GM10248 (cell line): ENCODE measurements around the gene BBOX1.
"Not testable (repeated sequence)": the region's sequence is repeated elsewhere in the genome, so short reads cannot be mapped to it uniquely, and the experiment has no call there.

Experiments
- CTCF ChIA-PET: fragments of 300-600 bp; sonication (Branson Sonifier 250); formaldehyde crosslinking; extraction: SDS; loops from one replicate; lab custom pipeline; 2021; ENCODE audit warnings: antibody characterized with exemption; lab: Yijun Ruan, JAX
- POLR2A ChIA-PET: fragments of 350-650 bp; sonication (Branson Sonifier 250); formaldehyde crosslinking; extraction: SDS; loops from one replicate; lab custom pipeline; 2020; ENCODE audit warnings: antibody characterized with exemption; lab: Yijun Ruan, JAX
- DNase-seq: peaks from one replicate; pipeline ENCODE4 v3.0.0; 2012; ENCODE audit errors: extremely low spot score
- CTCF ChIP-seq: IDR thresholded peaks from 2 replicates; pipeline ENCODE4 v1.5.1; 2012; ENCODE audit warnings: mild to moderate bottlenecking, low read depth; ENCODE audit errors: extremely low read depth, missing control alignments, control extremely low read depth

Gene BBOX1

DNA sequence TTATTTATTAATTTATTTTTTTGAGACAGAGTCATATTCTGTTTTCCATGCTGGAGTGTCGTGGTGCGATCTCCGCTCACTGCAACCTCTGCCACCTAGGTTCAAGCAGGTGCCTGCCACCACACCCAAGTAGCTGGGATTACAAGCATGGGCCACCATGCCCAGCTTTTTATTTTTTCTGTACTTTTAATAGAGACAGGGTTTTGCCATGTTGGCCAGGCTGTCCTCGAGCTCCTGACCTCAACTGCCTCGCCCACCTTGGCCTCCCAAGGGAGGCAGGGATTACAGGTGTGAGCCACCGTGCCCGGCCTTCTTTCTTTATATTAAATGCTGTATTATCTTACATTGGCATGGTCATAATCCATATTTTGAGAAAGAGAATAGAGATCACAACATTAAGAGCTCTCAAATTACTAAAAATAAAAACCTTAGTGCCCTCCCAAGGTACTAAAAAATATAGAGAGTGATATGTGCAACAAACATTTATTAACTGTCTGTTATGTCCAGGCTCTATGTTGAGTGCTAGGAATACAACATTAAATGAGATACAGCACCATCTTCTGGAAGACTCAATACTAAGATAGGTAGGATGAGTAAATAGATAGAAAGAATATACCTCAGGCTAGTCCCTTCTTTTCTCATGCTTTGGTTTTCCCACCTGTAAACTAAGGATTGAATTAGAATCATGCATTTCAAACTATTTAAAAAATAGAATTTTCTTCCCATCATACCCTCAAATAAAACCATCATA, 84.1 kb downstream of the BBOX1 start:
- DNase-seq = no peak
- no peak for TF ChIP-seq CTCF
- ChIA-PET CTCF (interaction anchor here (0.8 kb wide), 1 partner anchor 355 kb away, joined by 3 read pairs; no protein-coding TSS in a partner anchor), POLR2A (no interaction called here)

- ChIA-PET POLR2A (no interaction called here), CTCF (interaction anchor here (1.0 kb wide), 1 partner anchor 25 kb away, joined by 3 read pairs; no protein-coding TSS in a partner anchor)
- DNase-seq = no peak
- TF ChIP-seq CTCF = no peak
Measured at GRCh38 chr11:27129686-27130085, 89.1 kb downstream of the BBOX1 start.

- POLR2A ChIA-PET = no interaction called here
- DNase-seq = no peak
- CTCF ChIA-PET = no interaction called here
- TF ChIP-seq CTCF = no peak
Measured at GRCh38 chr11:27130806-27131205, 90.2 kb downstream of the BBOX1 start.

DNA sequence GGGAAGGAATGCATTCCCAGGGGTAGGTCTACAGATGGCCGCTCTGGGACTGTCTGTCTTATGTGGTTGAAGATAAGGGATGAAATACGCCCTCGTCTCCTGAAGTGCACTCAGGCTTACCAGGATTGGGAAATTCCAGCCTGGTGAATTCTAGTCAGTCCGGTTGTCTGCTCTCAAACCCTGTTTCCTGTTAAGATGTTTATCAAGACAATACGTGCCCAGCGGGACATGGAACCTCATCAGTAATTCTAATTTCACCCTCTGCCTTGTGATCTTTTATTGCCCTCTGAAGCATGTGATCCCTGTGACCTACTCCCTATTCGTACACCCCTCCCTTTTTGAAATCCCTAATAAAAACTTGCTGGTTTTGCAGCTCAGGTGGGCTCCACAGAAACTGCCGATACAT, 95.3 kb downstream of the BBOX1 start:
- DNase-seq, CTCF ChIA-PET: not testable (repeated sequence)

GRCh38 chr11:27138716-27139115, 98.1 kb downstream of the BBOX1 start:
- no peak for DNase-seq
- no peak for TF ChIP-seq CTCF
- ChIA-PET CTCF (interaction anchor here (2.0 kb wide), 1 partner anchor 19 kb away, joined by 4 read pairs; no protein-coding TSS in a partner anchor), POLR2A (no interaction called here)

More for the DNA sequence above, 95.3 kb downstream of the BBOX1 start:
- POLR2A ChIA-PET = not testable (repeated sequence)

- DNase-seq = no peak
- POLR2A ChIA-PET = no interaction called here
- CTCF ChIA-PET = interaction anchor here (1.0 to 1.1 kb wide), 2 partner anchors 14 to 17 kb away, joined by 3 read pairs; no protein-coding TSS in a partner anchor
- TF ChIP-seq CTCF = no peak
Measured at GRCh38 chr11:27139742-27140367, 99.2 kb downstream of the BBOX1 start.

DNA sequence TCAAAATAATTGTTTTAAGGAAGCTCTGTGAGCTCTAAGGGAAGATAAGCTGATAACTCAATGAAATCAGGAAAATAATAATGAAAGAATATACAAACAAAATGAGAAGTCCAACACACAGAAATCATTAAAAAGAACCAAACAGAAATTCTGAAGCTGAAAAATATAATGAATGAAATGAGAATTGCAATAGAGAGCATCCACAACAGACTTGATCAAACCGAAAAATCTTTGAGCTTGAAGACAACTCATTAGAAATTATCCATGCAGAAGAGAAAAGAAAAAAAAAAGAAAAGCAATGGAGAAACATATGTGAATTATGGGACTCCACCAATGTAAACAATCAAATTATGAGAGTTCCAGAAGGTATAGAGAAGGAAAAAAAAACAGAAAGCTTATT, 101.0 kb downstream of the BBOX1 start:
- TF ChIP-seq CTCF = no peak
- POLR2A ChIA-PET = no interaction called here
- DNase-seq = no peak
- CTCF ChIA-PET = interaction anchor here (0.6 to 1.4 kb wide), 2 partner anchors 11 to 845 kb away, joined by 3 read pairs; no protein-coding TSS in a partner anchor
